GM18519 (cell line): ENCODE measurements around the gene RHOJ.
"Not testable (repeated sequence)": the region's sequence is repeated elsewhere in the genome, so short reads cannot be mapped to it uniquely, and the experiment has no call there.

Experiments used
- ATAC-seq: cut with Tn5 transposase; IDR thresholded peaks from one replicate; pipeline ENCODE4 v1.9.1; 2021; ENCODE audit warnings: mild to moderate bottlenecking, moderate library complexity; ENCODE audit not compliant: unreplicated experiment, low FRiP score

Gene RHOJ

DNA sequence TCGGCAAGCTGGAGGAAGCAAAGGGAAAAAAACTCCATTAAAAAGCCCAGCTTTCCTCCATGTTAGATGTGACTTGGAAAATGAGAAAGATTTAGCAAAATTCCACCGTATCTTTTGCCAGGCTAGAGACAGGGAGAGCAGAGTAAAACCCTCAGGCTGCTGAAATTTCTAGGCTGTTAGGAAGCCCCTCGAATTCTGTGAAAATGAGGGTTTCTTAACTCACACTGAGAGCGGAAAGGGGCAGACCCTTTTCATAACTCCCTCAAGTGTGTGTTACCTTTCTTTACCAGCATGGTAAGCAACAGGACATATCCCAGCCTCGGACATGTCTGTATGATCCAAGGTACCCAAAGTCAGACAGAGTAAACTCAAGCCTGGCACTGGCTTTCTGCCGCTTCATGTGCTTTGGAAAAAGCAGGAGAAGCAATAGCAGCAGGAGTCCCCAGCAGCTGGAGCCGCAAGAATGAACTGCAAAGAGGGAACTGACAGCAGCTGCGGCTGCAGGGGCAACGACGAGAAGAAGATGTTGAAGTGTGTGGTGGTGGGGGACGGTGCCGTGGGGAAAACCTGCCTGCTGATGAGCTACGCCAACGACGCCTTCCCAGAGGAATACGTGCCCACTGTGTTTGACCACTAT, at the start of gene RHOJ:
Gene RHOJ (plus strand): TSS at position 37 of the 637 bp plus-strand sequence. CDS start 427 bp downstream, at position 464.
- ATAC-seq = no peak

DNA sequence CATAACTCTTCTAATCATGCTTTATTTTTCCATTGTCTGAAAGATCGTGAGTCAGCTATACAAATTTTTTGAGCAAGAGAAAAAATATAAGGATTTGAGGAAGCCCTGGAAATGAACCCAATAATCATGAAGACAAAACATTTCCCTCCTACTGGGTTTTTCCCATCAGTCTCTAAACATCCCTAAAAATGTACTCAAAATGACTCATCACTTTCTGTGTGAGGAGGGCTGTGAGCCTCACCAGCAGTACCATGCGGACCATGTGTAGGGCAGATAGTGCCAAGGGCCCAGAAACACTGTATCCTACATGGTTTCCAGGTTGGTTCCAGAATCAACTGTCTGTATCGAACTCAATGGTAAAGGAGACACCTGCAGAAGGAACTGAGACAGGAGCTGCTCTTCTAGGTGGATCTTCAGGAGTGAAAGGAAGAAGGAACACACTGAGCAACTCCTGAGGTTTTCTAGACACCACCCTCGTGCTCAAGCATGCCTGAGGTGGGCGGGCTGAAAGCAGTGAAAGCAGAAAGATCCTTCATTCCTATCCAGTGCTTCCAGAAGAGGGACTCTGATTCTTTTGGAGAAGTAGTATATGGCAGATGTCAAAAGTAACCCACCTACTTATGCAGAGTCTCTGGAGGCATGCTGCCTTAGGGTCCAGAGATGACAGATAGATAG, 48.6 kb upstream of the RHOJ start:
- ATAC-seq = no peak

- ATAC-seq = no peak
These were observed 47.0 kb upstream of the RHOJ start for GRCh38 chr14:63157195-63157594.

DNA sequence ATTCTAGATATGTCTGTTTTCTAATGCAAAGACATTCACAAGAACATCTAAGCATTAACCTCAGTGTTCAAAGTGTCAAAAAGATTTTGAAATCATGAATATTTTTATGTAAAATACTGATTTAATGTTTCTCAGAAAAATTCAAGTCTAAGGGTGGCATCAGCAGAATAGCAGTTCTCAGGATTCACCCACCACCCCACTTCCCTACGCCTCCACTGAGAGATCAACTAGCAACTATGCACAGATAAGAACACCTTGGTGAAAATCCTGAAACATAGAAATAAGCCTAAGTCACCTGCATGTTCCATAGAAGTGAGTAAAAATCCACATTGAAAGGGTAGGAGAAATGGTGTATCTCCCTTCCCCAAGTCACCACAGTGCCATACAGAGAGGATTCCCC, 40.9 kb upstream of the RHOJ start:
- ATAC-seq = no peak

DNA sequence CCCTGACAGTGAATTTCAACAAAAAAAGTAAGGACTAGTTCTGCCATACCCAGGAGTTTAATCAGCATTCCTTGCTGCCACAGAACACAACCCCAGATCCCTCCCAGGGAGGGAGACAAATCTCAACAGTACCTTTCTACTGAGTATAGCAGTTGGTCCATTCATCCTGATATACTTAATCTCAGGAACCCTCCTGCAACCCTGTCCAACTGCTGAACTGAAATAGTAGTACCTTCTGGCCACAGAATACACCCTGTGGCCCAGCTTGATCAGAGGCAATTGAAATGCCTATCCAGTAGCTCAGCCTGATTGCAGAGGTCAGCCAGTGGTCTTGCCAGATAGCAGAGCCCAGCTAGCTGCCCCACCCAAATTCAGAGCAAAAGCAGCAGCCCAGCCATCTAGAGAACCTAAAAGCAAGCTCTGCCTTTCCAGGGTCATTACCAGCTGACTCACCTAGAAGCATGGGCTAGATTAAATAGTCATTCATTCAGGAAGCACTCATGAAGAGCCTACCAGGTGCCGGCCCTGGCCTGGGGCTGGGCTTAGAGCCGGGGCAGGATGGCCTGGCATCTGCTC, 40.0 kb upstream of the RHOJ start:
- no peak for ATAC-seq

DNA sequence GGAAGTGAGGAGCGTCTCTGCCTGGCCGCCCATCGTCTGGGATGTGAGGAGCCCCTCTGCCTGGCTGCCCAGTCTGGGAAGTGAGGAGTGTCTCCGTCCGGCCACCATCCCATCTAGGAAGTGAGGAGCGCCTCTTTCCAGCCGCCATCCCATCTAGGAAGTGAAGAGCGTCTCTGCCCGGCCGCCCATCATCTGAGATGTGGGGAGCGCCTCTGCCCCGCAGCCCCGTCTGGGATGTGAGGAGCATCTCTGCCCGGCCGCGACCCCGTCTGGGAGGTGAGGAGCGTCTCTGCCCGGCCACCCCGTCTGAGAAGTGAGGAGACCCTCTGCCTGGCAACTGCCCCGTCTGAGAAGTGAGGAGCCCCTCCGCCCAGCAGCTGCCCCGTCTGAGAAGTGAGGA, 39.0 kb upstream of the RHOJ start:
- ATAC-seq = not testable (repeated sequence)

GRCh38 chr14:63167044-63167443, 37.2 kb upstream of the RHOJ start:
- ATAC-seq = no peak

- no peak for ATAC-seq
These were observed 29.5 kb upstream of the RHOJ start for GRCh38 chr14:63174760-63175191.

GRCh38 chr14:63175531-63175930, 28.7 kb upstream of the RHOJ start:
- no peak for ATAC-seq

DNA sequence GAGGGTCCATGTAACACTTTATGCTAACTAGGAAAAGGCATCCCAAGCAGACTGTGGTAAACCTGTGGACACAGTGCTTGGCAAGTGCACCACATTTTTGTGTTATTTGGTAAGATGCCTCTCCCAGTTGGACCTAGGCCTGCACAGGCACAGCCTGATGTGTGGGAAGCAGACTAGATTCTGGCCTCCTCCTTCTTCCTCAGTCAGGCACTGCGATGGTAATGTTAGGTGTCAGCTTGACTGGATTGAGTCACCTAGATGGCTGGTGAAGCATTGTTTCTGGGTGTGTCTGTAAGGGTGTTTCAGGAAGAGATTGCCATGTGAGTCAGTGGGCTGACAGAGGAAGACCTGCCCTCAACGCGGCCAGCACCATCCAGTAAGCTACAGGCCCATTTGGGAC, 25.3 kb upstream of the RHOJ start:
- no peak for ATAC-seq

GRCh38 chr14:63179383-63179782, 24.9 kb upstream of the RHOJ start:
- no peak for ATAC-seq

DNA sequence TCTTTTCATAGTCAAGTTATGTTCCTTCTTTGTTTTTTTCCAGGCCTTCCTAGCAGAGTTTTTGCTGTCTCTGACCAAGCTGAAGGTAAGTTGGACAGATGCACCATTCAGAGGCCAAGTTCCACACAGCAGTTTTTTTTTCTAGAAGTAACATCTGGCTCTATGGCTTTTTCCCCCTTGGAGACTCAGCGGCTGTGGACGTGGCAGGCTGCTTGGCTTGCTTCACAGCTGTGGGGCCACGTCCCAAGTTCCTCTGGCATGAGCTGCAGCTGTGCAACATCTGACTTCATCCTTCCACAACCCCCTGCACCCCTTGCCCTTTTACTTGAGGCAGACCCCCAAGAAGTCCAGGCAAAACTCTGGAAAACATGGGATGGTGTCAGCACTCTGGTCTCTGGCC, 24.2 kb upstream of the RHOJ start:
- ATAC-seq = no peak

- no peak for ATAC-seq
These were observed 21.3 kb upstream of the RHOJ start for GRCh38 chr14:63182968-63183367.

- ATAC-seq = no peak
These were observed 17.8 kb upstream of the RHOJ start for GRCh38 chr14:63186453-63186852.

DNA sequence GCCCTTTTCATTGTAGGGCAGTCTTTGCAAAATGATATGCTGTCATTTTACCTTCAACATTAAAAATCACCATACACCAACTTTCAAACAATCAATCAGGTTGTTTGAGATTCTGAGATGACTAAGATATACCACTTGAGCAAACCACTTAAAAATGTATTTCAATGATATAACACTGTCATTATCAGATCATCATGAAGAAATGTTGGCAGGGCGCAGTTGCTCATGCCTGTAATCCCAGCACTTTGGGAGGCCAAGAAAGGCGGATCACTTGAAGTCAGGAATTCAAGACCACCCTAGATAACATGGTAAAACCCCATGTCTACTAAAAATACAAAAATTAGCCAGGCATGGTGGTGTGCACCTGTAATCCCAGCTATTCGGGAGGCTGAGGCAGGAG, 13.0 kb upstream of the RHOJ start:
- ATAC-seq = no peak

GRCh38 chr14:63192085-63192484, 12.2 kb upstream of the RHOJ start:
- ATAC-seq = no peak

DNA sequence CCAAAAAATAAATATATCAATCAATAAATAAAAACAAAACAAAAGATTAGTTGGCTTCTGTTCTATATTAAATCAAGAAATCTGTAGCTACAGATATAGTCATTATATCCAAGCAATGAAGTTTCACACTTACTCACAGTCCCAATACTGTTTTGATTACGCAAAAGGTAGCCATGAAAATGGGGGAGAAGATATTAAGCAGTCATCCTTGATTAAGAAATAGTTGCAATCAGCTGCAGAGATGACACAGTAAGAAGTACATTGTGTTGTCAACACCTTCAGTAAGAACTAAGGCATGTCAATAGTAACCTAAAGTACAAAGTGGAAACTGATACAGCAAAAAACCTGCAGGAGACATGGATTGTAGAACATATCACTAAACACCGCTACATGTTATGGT, 11.0 kb upstream of the RHOJ start:
- ATAC-seq = no peak

- ATAC-seq = no peak
These were observed 4.1 kb upstream of the RHOJ start for GRCh38 chr14:63200035-63200740.

DNA sequence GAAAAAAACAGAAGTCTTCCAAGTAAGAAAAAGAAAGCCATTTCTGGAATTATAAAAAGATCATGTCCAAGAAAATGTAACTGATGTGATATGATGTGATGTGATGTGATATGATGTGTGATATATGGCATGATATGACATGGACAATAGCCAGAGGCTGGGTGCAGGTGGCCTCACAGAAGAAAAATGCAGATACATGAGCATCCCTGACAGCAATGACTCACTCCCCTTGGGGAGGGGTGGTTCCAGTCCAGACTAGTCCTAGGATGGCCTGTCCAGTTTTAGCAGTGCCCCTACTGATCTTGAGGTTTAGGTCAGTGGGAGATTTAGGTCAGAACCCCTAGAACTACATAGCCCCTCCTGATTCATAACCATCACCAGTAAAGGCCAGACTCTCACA, 3.5 kb upstream of the RHOJ start:
- ATAC-seq = no peak

DNA sequence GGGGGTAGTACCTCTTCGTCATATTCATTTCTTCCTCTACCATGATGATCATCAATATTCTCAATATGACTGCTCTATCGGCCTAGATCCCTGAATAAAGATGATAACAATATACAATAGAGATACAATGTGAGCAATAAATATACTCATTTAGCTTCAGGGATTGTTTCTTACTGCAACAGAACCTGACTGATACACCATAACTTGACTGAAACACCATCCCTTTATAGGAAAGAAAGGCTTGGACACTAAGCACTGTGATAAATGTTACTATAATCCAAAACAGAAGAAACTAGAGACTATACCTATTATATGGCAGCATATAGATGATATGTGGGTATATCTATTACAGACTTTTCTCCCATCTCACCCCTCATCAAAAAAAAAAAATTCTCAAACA, 1.2 kb upstream of the RHOJ start:
- ATAC-seq = no peak

DNA sequence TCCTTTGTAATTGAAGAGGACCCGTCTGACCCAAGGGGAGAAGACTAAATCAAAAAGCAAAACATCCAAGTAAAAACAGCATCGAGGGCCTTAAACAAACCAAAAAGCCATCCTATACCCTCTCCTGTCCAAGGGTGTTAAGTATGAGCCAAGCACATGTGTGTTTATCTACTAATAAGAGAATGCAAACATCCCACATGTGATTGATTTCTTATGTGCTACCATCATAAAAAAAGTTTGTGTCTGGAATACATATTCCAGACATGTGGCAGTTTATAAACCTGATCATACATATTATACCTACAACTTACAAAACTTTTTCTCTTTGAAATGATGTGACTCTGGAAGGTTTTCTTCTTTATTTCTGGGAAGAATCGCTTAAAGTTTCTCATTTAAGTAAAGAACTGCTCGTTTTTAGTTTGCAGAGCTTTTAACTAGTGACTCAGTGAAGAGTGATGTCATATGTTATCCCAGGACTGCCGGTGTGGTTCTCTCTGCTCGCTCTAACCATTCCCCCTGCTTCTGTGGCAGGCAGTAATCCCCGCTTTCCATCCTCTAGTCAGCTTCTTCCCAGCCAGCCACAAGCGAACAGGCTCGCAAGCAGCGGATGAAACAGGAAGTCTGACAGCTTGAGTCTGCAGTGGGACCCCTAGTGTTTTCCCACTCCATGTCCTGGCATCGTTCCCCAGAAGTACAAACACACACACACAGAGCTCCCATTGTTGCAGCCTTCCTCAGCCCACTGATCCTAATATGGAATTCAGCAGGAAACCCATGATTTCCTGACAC, 431 bp upstream of the RHOJ start:
- no peak for ATAC-seq
